Right lobe of liver (tissue), 6 donors: Measurements from ENCODE around the gene PLA2G4F. TPM values are rescaled to one million over a fixed set of nuclear protein-coding genes. Genes with fewer than 3 reads are reported as not detected.
A peak's percentile ranks its signal among the peaks of the same experiment; 100 is the strongest.

Source experiments
- ATAC-seq, 4 donors: fragments of 200-7000 bp; cut with Tn5 transposase; one replicate each; pipeline ENCODE4 v1.9.1; 2020; ENCODE audit warnings: mild to moderate bottlenecking in 4 of 4, moderate library complexity in 4 of 4
- DNase-seq, 3 donors: peaks; one replicate each; pipeline ENCODE4 v3.0.0-alpha.2; 2020
- H3K27ac ChIP-seq, 3 donors: fragments of 200-600 bp; one replicate each; pipeline ENCODE4 v1.8.0; 2022
- H3K27me3 ChIP-seq, 2 donors: fragments of 200-600 bp; one replicate each; pipeline ENCODE4 v1.8.0; 2022
- H3K36me3 ChIP-seq, 4 donors: fragments of 200-600 bp; sonication (generic) in 1 of 4; one replicate each; pipeline versions ENCODE4 v1.5.1 to v1.8.0; 2017 to 2022; ENCODE audit warnings: control low read depth in 1 of 4
- H3K4me1 ChIP-seq, 4 donors: fragments of 200-600 bp; sonication (generic) in 1 of 4; one replicate each; pipeline versions ENCODE4 v1.5.1 to v1.8.0; 2017 to 2022; ENCODE audit warnings: control low read depth in 1 of 4
- H3K4me3 ChIP-seq, 3 donors: fragments of 200-600 bp; one replicate each; pipeline ENCODE4 v1.8.0; 2022
- H3K9me3 ChIP-seq, 4 donors: fragments of 200-600 bp; sonication (generic) in 1 of 4; one replicate each; pipeline versions ENCODE4 v1.5.1 to v1.8.0; 2017 to 2022; ENCODE audit warnings: control low read depth in 1 of 4
- POLR2A ChIP-seq: fragments of 450-650 bp; IDR thresholded peaks from one replicate; pipeline ENCODE4 v1.6.1; 2017; ENCODE audit warnings: antibody characterized with exemption, mild to moderate bottlenecking
- WGBS: methylation state at CpG from one replicate; pipeline ENCODE4 v1.1.6; 2018; ENCODE audit warnings: low coverage, low lambda C conversion rate; ENCODE audit not compliant: insufficient coverage; ENCODE audit errors: missing lambda C conversion rate; 5-methylcytosine and 5-hydroxymethylcytosine counted together
- intact Hi-C, 2 donors: fragments of 100-400 bp; cut with DNase I; formaldehyde crosslinking; loops; one replicate each; pipeline versions ENCODE4 v1.11.2 to v1.14.1; 2022
- total RNA-seq, 6 experiments: library from RNA; depleted of rRNA in 2 of 6; stranded (reverse); fragments of >200 nt in 2 of 6; fragmentation: NEBNext Ultra II Directional in 3 of 6; extraction: Animal tissue kit (Norgen Biotek cat#: 25700) in 3 of 6; gene quantifications; one replicate each; pipeline versions ENCODE4 v1.1.0 to v1.2.4, GENCODE V29; 2016 to 2023
- TF ChIP-seq, protein P1 (sequence below), 4 donors: fragments of 200-600 bp in 3 of 4; fragments of 450-650 bp in 1 of 4; IDR thresholded peaks; one replicate each; pipeline versions ENCODE4 v1.5.1 to v1.8.0; 2016 to 2022; ENCODE audit warnings: antibody characterized with exemption in 4 of 4, mild to moderate bottlenecking in 2 of 4
- donor health status: DM: no; HTN: yes; CAD: no.
- donor health status: DM: no; HTN: no; CAD: no.
- donor health status: DM: no; HTN: no; CAD: no.
- donor health status: DM: no; HTN: yes; CAD: no.
- donor health status: DM: no; HTN: yes; CAD: no.

Gene PLA2G4F
- total RNA-seq, 6 experiments from 2014 or later, result not detected

DNA sequence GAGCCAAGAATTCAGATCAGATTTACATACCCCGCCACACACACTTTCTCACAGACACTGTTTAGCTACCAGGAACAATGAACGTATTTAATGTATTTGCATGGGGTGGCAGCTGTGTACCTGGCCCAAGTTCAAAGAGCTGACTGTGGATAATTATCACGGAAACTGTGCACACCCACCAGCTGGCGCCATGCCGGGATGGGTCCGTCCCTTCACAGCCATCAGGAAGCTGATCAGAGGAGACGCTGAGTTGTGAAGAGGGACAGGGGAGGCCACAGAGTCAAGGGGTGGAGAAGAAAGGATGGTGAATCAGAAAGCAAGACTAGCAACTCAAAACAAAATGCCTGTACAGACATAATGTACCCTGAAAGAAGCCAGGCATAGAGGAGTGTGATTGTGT, 49.0 kb downstream of the PLA2G4F start:
- intact Hi-C loops, result no loop called here
- 52% methylated on average over 6 of the region's 7 CpGs for WGBS
- Histone ChIP-seq H3K9me3 (no peaks in the 10 kb centered on the region), H3K36me3 (no peaks in the 10 kb centered on the region), H3K4me3 (no peak overlapping the region), H3K27me3 (no peaks in the 10 kb centered on the region), H3K4me1 (no peaks in the 10 kb centered on the region), H3K27ac (no peak overlapping the region)
- DNase-seq (no peak), ATAC-seq (no peak)
- TF ChIP-seq, protein P1, sequence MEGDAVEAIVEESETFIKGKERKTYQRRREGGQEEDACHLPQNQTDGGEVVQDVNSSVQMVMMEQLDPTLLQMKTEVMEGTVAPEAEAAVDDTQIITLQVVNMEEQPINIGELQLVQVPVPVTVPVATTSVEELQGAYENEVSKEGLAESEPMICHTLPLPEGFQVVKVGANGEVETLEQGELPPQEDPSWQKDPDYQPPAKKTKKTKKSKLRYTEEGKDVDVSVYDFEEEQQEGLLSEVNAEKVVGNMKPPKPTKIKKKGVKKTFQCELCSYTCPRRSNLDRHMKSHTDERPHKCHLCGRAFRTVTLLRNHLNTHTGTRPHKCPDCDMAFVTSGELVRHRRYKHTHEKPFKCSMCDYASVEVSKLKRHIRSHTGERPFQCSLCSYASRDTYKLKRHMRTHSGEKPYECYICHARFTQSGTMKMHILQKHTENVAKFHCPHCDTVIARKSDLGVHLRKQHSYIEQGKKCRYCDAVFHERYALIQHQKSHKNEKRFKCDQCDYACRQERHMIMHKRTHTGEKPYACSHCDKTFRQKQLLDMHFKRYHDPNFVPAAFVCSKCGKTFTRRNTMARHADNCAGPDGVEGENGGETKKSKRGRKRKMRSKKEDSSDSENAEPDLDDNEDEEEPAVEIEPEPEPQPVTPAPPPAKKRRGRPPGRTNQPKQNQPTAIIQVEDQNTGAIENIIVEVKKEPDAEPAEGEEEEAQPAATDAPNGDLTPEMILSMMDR (IDR thresholded peaks at IDR 0.05), result no peak

DNA sequence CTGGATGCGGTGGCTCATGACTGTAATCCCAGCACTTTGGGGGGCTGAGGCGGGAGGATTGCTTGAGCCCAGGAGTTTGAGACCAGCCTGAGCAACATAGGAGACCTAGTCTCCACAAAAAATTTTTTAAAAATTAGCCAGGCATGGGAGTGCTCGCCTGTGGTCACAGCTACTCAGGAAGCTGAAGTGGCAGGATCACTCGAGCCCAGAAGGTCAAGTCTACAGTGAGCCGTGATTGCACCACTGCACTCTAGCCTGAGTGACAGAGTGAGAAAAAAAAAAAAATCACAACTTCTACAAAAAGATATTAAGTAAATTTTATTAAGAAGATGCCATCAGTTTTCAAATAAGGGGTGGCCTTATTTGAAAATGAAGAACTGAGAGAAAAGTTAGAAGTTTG, 50.1 kb downstream of the PLA2G4F start:
- 58% methylated on average over 5 of the region's 5 CpGs for WGBS
- Histone ChIP-seq H3K4me3 (no peak overlapping the region), H3K4me1 (no peaks in the 10 kb centered on the region), H3K9me3 (no peaks in the 10 kb centered on the region), H3K27ac (no peak overlapping the region), H3K27me3 (no peaks in the 10 kb centered on the region), H3K36me3 (no peaks in the 10 kb centered on the region)
- TF ChIP-seq POLR2A, result no peak
- TF ChIP-seq, protein P1 (IDR thresholded peaks at IDR 0.05), result no peak
- intact Hi-C loops, result no loop called here
- DNase-seq (no peak), ATAC-seq (no peak)

DNA sequence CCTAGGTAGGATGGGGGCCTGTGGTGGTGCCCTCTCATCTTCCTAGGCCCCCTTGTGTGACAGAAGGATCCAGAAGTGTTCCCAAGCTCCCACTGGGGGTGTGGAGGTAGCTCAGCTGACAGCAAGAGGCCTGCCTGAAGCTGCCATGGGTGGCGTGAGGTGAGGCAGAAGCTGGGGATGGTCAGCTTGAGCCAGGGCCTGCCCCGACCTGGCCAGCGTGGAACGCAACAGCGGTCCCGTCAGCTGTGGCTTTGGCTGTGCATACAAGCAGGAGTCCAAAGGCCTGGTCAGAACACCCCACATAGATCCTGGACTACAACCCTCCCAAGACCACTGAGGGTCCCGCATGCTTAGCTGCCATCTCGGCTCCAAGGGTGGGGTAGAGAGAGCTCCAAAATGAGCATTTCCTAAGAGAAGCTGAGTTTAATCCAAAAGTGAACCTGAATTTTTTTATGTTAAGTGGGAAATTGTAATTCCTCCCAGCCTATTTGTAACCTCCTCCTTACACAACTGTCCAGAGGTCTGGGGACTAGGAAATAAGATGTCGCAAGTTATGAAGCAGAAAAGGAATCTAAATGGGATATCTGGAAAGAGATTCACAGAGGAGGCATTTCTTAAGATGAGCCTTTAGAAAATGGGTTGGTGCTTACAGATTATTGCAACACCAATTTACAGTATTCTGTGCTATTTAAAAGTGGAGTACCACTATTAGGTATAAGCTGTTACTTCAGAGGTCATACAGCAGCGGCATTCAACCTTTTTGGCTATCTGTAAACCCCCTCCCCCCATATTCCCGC, 52.1 kb downstream of the PLA2G4F start:
- DNase-seq, result no peak

DNA sequence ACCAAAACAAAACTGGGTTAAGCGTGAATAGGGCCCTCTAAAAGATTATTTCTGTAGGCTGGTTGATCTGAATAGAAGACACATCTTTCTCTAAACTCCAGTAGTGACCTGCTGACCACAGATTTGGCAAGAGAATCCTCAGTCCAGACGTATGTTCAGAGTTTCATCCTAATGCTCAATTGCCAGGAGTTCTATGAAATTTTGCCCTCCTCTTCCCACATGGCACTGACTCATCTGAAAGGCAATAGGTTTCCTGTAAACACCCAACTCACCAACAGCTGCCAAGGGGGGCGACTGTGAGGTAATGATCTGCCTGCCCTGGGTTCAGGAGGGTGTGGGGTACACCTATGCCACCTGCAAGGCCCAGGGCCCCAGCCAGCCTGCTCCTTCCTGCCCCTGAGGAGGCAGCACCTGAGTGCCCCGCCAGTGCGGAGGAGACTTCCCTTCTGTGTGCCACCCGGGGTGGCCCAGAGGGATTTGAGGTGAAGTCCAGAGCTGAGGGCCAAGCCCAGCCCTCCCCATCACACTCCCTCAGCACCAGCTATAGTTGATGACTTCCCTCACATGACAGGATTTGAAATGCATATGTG, 53.7 kb downstream of the PLA2G4F start:
- Histone ChIP-seq H3K27me3 (no peaks in the 10 kb centered on the region), H3K36me3 (no peaks in the 10 kb centered on the region), H3K4me3 (no peak overlapping the region), H3K27ac (no peak overlapping the region), H3K9me3 (no peaks in the 10 kb centered on the region), H3K4me1 (no peaks in the 10 kb centered on the region)
- TF ChIP-seq, protein P1 (IDR thresholded peaks at IDR 0.05), result no peak
- no peak for TF ChIP-seq POLR2A
- 63% methylated on average over 2 of the region's 6 CpGs for WGBS
- intact Hi-C loops, result no loop called here
- DNase-seq (peak in 1 of 3 donors; percentile 20), ATAC-seq (peak in 1 of 4 donors; percentile 59)

More for the DNA sequence above, 52.1 kb downstream of the PLA2G4F start:
- H3K27me3 ChIP-seq, result no peaks in the 10 kb centered on the region
- H3K4me3 ChIP-seq, result no peak overlapping the region
- no peaks in the 10 kb centered on the region for H3K36me3 ChIP-seq
- no peak overlapping the region for H3K27ac ChIP-seq
- no peaks in the 10 kb centered on the region for H3K9me3 ChIP-seq
- TF ChIP-seq POLR2A, result no peak
- TF ChIP-seq, protein P1 (IDR thresholded peaks at IDR 0.05), result no peak
- no peaks in the 10 kb centered on the region for H3K4me1 ChIP-seq
- peak in 1 of 4 donors; percentile 19 for ATAC-seq
- WGBS, result 67% methylated on average over 5 of the region's 11 CpGs
- intact Hi-C loops, result no loop called here
